Colonic mucosa (tissue), 4 donors: ENCODE measurements around the gene C16orf95. TPM values are rescaled to one million over a fixed set of nuclear protein-coding genes. Genes with fewer than 3 reads are reported as not detected.

Source experiments
- DNase-seq: peaks from one replicate; pipeline ENCODE4 v3.0.0-alpha.2; 2020
- H3K27ac ChIP-seq: fragments of 200-600 bp; one replicate; pipeline ENCODE4 v1.8.0; 2021
- H3K27me3 ChIP-seq: fragments of 200-600 bp; one replicate; pipeline ENCODE4 v1.8.0; 2021
- H3K36me3 ChIP-seq: fragments of 200-600 bp; one replicate; pipeline ENCODE4 v1.8.0; 2021
- H3K4me1 ChIP-seq: fragments of 200-600 bp; one replicate; pipeline ENCODE4 v1.8.0; 2021; ENCODE audit warnings: mild to moderate bottlenecking
- H3K4me3 ChIP-seq: fragments of 200-600 bp; one replicate; pipeline ENCODE4 v1.8.0; 2021
- H3K9ac ChIP-seq, 2 donors: one replicate each; pipeline ENCODE4 v1.7.0; 2013; ENCODE audit warnings: control low read depth in 2 of 2, low read depth in 2 of 2, low read length in 2 of 2
- H3K9me3 ChIP-seq: fragments of 200-600 bp; one replicate; pipeline ENCODE4 v1.8.0; 2021
- CTCF ChIP-seq: fragments of 200-600 bp; IDR thresholded peaks from one replicate; pipeline ENCODE4 v1.8.0; 2022; ENCODE audit warnings: antibody characterized with exemption, mild to moderate bottlenecking
- intact Hi-C: fragments of 100-400 bp; cut with DNase I; formaldehyde crosslinking; loops from one replicate; pipeline ENCODE4 v1.14.1; 2022
- total RNA-seq, 2 donors: library from RNA; stranded (reverse); fragmentation: NEBNext Ultra II Directional in 1 of 2; extraction: Animal tissue kit (Norgen Biotek cat#: 25700) in 1 of 2; gene quantifications; one replicate each; pipeline ENCODE4 v1.2.1, GENCODE V29; 2021
- donor health status: healthy.
- donor health status: DM: no; HTN: no; CAD: no.
- donor health status: DM: no; HTN: no; CAD: no.

The C16orf95 gene
- total RNA-seq, 2 donors from 2014 or later = 5.0 to 9.7 TPM

DNA sequence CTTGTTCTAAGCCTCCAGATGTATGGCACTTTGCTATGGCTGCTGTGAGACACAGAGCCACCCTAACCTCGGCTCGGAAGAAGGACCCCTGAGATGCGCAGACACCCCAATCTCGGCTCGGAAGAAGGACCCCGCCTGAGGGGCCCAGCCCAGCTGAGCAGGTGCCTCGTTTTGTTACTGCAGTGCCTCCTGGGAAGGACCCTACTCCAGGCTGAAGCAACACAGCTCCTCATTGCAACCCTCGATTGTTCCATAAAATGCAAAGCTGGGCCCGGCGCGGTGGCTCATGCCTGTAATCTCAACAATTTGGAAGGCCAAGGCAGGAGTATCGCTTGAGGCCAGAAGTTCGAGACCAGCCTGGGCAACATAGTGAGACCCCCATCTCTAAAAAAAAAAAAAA, 61.3 kb downstream of the C16orf95 start:
- no peak overlapping the region for H3K27ac ChIP-seq
- H3K4me1 ChIP-seq = no peaks in the 10 kb centered on the region
- DNase-seq = no peak
- H3K9ac ChIP-seq = no peak overlapping the region
- intact Hi-C loops = no loop called here
- H3K36me3 ChIP-seq = no peaks in the 10 kb centered on the region
- no peak overlapping the region for H3K4me3 ChIP-seq
- no peaks in the 10 kb centered on the region for H3K9me3 ChIP-seq
- H3K27me3 ChIP-seq = no peaks in the 10 kb centered on the region
- no peak for TF ChIP-seq CTCF

DNA sequence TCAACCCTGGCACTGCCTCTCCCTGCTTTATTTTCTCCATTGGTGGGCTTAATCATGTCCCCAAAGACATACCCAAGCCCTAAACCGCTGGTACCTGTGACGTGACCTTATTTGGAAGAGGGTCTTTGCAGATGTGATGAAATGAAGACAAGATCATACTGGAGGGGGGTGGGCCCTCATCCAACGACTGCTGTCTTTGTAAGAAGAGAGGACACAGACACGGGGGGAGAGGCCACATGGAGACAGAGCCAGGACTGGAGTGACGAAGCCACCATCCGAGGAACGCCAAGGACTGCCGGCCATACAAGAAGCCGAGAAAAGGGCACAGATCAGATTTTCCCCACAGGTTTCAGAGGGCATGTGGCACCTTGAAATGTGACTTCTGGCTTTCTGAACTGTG, 62.5 kb downstream of the C16orf95 start:
- no peak for TF ChIP-seq CTCF
- H3K4me3 ChIP-seq = no peak overlapping the region
- H3K9ac ChIP-seq = no peak overlapping the region
- intact Hi-C loops = no loop called here
- no peak for DNase-seq
- H3K9me3 ChIP-seq = no peaks in the 10 kb centered on the region
- no peaks in the 10 kb centered on the region for H3K27me3 ChIP-seq
- H3K4me1 ChIP-seq = no peaks in the 10 kb centered on the region
- H3K36me3 ChIP-seq = no peaks in the 10 kb centered on the region
- no peak overlapping the region for H3K27ac ChIP-seq

DNA sequence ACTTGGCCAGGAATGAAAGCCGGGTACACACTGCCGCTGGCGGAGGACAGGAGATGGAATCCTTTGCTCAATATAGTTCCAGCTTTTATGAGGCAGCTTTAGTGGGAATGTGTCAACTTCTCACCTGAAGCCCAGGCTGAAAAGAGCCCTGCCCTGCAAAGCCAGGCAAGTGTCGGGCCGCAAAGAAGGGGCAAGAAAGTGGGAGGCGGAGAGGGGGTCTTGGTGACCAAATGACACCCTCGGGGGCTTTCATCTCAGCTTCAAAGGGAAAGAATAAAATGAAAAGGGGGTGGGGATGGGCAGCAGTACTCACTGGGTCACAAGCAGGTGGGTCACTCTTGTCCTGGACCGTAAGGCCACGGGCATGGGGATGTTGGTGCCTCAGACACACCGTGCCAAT, 62.9 kb downstream of the C16orf95 start:
- Histone ChIP-seq H3K4me3 (no peak overlapping the region), H3K9me3 (no peaks in the 10 kb centered on the region), H3K4me1 (no peaks in the 10 kb centered on the region), H3K27ac (no peak overlapping the region), H3K36me3 (no peaks in the 10 kb centered on the region), H3K27me3 (no peaks in the 10 kb centered on the region), H3K9ac (no peak overlapping the region)
- intact Hi-C loops = no loop called here
- no peak for DNase-seq
- TF ChIP-seq CTCF = no peak

DNA sequence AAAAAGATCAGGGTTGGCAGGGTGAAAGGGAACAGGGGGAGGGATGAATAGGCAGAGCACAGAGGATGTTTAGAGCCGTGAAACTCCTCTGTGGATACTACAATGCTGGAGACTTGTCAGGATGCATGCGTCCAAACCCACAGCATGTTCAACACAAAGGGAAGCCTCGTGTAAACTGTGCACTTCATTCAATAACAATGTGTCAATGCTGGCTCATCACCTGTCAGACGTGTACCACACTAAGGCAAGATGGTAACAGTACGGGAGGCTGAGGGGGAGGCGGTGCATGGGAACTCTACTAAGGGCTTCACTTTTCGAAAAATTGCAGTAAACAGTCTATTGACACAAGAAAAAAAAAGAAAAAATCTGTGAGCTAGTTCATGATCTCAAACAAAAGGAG, 63.7 kb downstream of the C16orf95 start:
- Histone ChIP-seq H3K4me3 (no peak overlapping the region), H3K36me3 (no peaks in the 10 kb centered on the region)
- no peak for DNase-seq

More for the DNA sequence above, 63.7 kb downstream of the C16orf95 start:
- H3K9ac ChIP-seq = no peak overlapping the region
- H3K27ac ChIP-seq = no peak overlapping the region
- no peaks in the 10 kb centered on the region for H3K9me3 ChIP-seq
- intact Hi-C loops = no loop called here
- H3K27me3 ChIP-seq = no peaks in the 10 kb centered on the region
- H3K4me1 ChIP-seq = no peaks in the 10 kb centered on the region
- no peak for TF ChIP-seq CTCF

Other genes with a start within 250 kb of the C16orf95 start
- gene FBXO31, start 66.4 kb upstream of the C16orf95 start, total RNA-seq = 10 to 100 TPM; 35.1 to 52.3 TPM
- gene MAP1LC3B, start 74.9 kb upstream of the C16orf95 start, total RNA-seq = 10 to 100 TPM; 45.0 to 83.0 TPM
- 10 to 100 TPM; 24.5 to 24.6 TPM for gene ZCCHC14, start 175.6 kb upstream of the C16orf95 start, total RNA-seq